ENCODE data around the gene CLEC18B.
"Not testable (repeated sequence)": the region's sequence is repeated elsewhere in the genome, so short reads cannot be mapped to it uniquely, and the experiment has no call there.

DNA sequence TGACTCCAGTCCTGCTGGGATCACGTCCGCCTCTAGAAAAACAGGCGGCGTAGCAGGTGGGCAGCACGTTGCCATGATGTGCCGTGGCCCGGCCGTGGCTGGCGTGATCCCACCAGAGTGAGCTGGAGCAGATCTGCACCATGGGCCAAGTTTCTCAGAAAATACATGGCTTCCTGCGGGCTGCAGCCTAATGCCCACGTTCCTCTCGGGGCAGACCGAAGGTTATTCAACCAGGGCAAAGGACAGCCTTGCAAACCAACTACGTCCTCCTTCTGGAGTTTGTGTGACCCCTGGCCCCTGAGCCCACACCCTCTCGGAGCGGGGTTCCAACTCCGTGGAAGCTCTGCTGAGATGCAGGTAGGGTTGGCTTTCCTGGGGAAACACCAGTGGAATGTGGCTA lies 808 bp upstream of the CLEC18B start:
- not testable (repeated sequence) for TF ChIP-seq POLR2A (IDR thresholded peaks at IDR 0.05)
- TF ChIP-seq, protein P1, sequence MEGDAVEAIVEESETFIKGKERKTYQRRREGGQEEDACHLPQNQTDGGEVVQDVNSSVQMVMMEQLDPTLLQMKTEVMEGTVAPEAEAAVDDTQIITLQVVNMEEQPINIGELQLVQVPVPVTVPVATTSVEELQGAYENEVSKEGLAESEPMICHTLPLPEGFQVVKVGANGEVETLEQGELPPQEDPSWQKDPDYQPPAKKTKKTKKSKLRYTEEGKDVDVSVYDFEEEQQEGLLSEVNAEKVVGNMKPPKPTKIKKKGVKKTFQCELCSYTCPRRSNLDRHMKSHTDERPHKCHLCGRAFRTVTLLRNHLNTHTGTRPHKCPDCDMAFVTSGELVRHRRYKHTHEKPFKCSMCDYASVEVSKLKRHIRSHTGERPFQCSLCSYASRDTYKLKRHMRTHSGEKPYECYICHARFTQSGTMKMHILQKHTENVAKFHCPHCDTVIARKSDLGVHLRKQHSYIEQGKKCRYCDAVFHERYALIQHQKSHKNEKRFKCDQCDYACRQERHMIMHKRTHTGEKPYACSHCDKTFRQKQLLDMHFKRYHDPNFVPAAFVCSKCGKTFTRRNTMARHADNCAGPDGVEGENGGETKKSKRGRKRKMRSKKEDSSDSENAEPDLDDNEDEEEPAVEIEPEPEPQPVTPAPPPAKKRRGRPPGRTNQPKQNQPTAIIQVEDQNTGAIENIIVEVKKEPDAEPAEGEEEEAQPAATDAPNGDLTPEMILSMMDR (IDR thresholded peaks at IDR 0.05): not testable (repeated sequence)
